ENCODE measurements around the gene TMEM141.
"Not testable (repeated sequence)": the region's sequence is repeated elsewhere in the genome, so short reads cannot be mapped to it uniquely, and the experiment has no call there.

DNA sequence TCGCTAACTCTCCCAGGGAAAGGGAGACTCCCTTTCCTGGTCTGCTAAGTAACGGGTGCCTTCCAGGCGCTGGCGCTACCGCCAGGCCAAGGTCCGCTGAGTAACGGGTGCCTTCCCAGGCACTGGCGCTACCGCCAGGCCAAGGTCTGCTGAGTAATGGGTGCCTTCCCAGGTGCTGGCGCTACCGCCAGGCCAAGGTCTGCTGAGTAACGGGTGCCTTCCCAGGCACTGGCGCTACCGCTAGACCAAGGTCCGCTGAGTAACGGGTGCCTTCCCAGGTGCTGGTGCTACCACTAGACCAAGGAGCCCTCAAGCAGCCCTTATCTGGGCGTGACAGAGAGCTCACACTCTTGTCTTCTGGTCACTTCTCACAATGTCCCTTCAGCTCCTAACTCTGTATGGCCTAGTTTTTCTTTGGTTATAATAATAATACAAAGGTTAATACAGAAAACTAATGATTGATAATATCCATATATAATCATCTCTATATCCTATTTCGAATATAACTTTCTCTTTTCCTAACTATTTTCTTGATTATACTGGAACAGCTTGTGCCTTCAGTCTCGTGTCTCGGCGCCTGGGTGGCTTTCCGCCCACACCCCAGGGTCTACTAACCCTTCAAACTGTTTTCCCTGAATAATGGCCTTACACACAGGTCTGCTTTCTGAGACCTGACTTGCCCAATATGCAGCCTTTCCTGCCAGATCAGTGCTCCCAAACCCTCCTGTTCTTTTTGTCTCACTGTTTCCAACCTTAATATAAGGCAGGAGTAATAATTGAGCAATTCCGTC, 5.4 kb upstream of the TMEM141 start:
- not testable (repeated sequence) for TF ChIP-seq CTCF (conservative IDR thresholded peaks at IDR 0.05; ENCODE audit: low read length); EZH2phosphoT487 (IDR thresholded peaks at IDR 0.05; ENCODE audit: borderline replicate concordance)
